ENCODE data around the gene SULT1A2.

DNA sequence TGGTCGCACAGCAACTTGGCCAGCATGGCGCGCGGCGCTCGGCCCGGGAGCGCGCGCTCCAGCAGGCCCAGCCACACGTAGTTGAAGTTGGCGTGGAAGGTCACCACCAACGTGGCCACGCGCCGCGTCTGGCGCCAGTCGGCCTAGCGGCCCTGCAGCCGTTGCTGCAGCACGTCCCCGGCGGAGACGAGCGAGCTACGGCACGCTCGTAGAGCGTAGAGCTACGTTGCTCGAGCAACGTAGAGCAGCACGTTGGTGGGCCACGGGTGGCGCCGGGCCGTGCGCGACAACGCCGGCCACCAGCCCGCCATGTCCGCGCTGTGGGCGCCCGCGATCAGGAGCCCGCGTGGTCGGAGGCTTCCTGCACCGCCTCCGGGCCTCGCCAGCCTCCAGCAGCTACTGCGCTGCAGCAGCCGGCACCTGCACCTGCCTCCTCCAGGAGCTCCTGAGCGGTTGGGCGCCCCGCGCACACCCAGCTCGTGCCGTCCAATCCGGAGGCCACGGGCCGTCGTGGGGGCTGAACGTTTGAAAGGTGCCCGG is 26.4 kb upstream of the SULT1A2 start:
- no peak for TF ChIP-seq POLR2A (IDR thresholded peaks at IDR 0.05)
- TF ChIP-seq, protein P1, sequence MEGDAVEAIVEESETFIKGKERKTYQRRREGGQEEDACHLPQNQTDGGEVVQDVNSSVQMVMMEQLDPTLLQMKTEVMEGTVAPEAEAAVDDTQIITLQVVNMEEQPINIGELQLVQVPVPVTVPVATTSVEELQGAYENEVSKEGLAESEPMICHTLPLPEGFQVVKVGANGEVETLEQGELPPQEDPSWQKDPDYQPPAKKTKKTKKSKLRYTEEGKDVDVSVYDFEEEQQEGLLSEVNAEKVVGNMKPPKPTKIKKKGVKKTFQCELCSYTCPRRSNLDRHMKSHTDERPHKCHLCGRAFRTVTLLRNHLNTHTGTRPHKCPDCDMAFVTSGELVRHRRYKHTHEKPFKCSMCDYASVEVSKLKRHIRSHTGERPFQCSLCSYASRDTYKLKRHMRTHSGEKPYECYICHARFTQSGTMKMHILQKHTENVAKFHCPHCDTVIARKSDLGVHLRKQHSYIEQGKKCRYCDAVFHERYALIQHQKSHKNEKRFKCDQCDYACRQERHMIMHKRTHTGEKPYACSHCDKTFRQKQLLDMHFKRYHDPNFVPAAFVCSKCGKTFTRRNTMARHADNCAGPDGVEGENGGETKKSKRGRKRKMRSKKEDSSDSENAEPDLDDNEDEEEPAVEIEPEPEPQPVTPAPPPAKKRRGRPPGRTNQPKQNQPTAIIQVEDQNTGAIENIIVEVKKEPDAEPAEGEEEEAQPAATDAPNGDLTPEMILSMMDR (IDR thresholded peaks at IDR 0.05) = no peak

Measured in vagina (tissue), 2 donors.